Spleen (tissue), 11 donors: ENCODE measurements around the gene AGO3. TPM values are rescaled to one million over a fixed set of nuclear protein-coding genes. Genes with fewer than 3 reads are reported as not detected.

Experiments used
- DNase-seq: peaks from one replicate; pipeline ENCODE4 v3.0.0-alpha.2; 2020
- H3K27ac ChIP-seq, 8 donors: fragments of 200-600 bp; sonication (generic) in 7 of 8; 1 replicate in 4 of 8; 2 replicates in 4 of 8; pipeline versions ENCODE4 v1.5.0 to v1.8.0; 2016 to 2021; ENCODE audit warnings: inconsistent platforms in 4 of 8, mild to moderate bottlenecking in 4 of 8, moderate library complexity in 1 of 8
- H3K27me3 ChIP-seq, 7 donors: fragments of 200-600 bp; sonication (generic) in 6 of 7; replicated peaks in 1 of 7; 1 replicate in 4 of 7; 2 replicates in 3 of 7; pipeline versions ENCODE4 v1.5.0 to v1.8.0; 2016 to 2021; ENCODE audit warnings: inconsistent platforms in 3 of 7, mild to moderate bottlenecking in 1 of 7
- H3K36me3 ChIP-seq, 6 donors: fragments of 200-600 bp; sonication (generic) in 5 of 6; 1 replicate in 4 of 6; 2 replicates in 2 of 6; pipeline versions ENCODE4 v1.5.0 to v1.8.0; 2016 to 2021; ENCODE audit warnings: inconsistent platforms in 2 of 6
- H3K4me1 ChIP-seq, 6 donors: fragments of 200-600 bp; sonication (generic) in 5 of 6; 1 replicate in 3 of 6; 2 replicates in 3 of 6; pipeline versions ENCODE4 v1.5.0 to v1.8.0; 2016 to 2021; ENCODE audit warnings: inconsistent platforms in 3 of 6
- H3K4me3 ChIP-seq, 8 donors: fragments of 200-600 bp; sonication (generic) in 7 of 8; 1 replicate in 4 of 8; 2 replicates in 4 of 8; pipeline versions ENCODE4 v1.5.0 to v1.8.0; 2016 to 2021; ENCODE audit warnings: inconsistent platforms in 4 of 8, mild to moderate bottlenecking in 4 of 8, moderate library complexity in 2 of 8
- H3K9me3 ChIP-seq, 8 donors: fragments of 200-600 bp; sonication (generic) in 7 of 8; 1 replicate in 4 of 8; 2 replicates in 4 of 8; pipeline versions ENCODE4 v1.5.0 to v1.8.0; 2016 to 2021; ENCODE audit warnings: inconsistent platforms in 4 of 8
- POLR2A ChIP-seq, 3 donors: fragments of 450-650 bp; IDR thresholded peaks; one replicate each; pipeline ENCODE4 v1.5.1; 2017; ENCODE audit warnings: antibody characterized with exemption in 3 of 3, mild to moderate bottlenecking in 1 of 3
- POLR2AphosphoS5 ChIP-seq, 3 donors: sonication (generic); formaldehyde crosslinking; IDR thresholded peaks; one replicate each; pipeline ENCODE4 v1.5.1; 2017; ENCODE audit warnings: antibody characterized with exemption in 3 of 3
- WGBS, 5 donors: extraction: QIAGEN DNeasy Blood & Tissue Kit in 3 of 5; methylation state at CpG; one replicate each; pipeline versions ENCODE4 v1.1.5 to v1.1.7; 2013 to 2018; 5-methylcytosine and 5-hydroxymethylcytosine counted together
- intact Hi-C: fragments of 100-400 bp; cut with DNase I; formaldehyde crosslinking; loops from one replicate; pipeline ENCODE4 v1.15.0; 2023; ENCODE audit warnings: low total_unique reads
- polyA plus RNA-seq, 3 donors: library from polyadenylated mRNA; stranded (reverse); fragments of 200-250 nt; gene quantifications; one replicate each; pipeline ENCODE4 v1.2.1, GENCODE V29; 2013
- total RNA-seq, 7 donors: library from RNA; depleted of rRNA in 3 of 7; stranded (reverse); fragments of >200 nt in 3 of 7; fragmentation: NEBNext Ultra II Directional in 4 of 7; extraction: Animal tissue kit (Norgen Biotek cat#: 25700) in 4 of 7; gene quantifications; one replicate each; pipeline versions ENCODE4 v1.1.0 to v1.2.1, GENCODE V29; 2016 to 2021
- TF ChIP-seq, protein P1 (sequence below), 11 experiments: fragments of 200-600 bp in 7 of 11; fragments of 450-650 bp in 4 of 11; sonication (generic) in 4 of 11; IDR thresholded peaks in 8 of 11; conservative IDR thresholded peaks in 3 of 11; 1 replicate in 7 of 11; 2 replicates in 4 of 11; pipeline versions ENCODE4 v1.4.0 to v1.8.0; 2016 to 2021; ENCODE audit warnings: antibody characterized with exemption in 11 of 11, inconsistent platforms in 4 of 11, mild to moderate bottlenecking in 1 of 11
- donor health status: healthy with polysubstance abuse.
- donor health status: DM: no; HTN: no; CAD: no; lungs with moderate emphysema.
- donor health status: DM: no; HTN: no; CAD: no.
- donor health status: Bipolar disorder and iron deficiency.
- donor health status: healthy.
- donor health status: DM: no; HTN: no; CAD: no.
- donor health status: DM: yes; HTN: yes; CAD: no.

The AGO3 gene
- total and polyA plus RNA-seq, 10 donors = 1.5 to 41.1 (median 25.0) TPM

DNA sequence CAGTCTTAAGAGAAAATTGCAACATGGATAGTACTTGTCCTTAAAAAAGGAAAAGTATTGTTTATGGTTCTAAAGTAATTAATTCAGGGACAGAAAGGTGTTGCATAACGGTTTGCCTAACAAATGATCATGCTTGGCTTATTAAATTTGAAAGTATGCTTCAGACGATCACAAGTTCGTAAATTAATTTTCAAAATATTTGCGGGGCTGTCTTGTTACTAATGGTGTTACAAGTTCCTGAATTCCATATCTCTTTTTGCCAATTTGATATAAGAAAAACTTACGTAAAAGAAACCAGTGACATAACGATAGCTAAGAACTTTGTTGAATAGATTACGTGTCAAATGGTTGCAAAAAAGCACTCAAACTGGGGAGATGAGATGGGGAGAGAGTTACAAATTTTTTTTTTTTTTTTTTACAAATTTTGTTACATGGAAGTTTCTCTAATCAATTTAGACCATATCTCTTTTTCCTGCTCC is 1.3 kb downstream of the AGO3 start:
- Histone ChIP-seq H3K27me3 (no peaks in the 10 kb centered on the region), H3K4me1 (peaks cover 16 to 71% (median 52%) of the 10 kb centered on the region in 6 donors), H3K27ac (peak overlapping the region in 6 of 8 donors; percentile 95 to 99 (median 98)), H3K4me3 (peak overlapping the region; percentile 66 to 87 (median 82)), H3K9me3 (peaks cover 0 to 3% (median 0%) of the 10 kb centered on the region in 8 donors), H3K36me3 (no peaks in the 10 kb centered on the region)
- TF ChIP-seq, protein P1, sequence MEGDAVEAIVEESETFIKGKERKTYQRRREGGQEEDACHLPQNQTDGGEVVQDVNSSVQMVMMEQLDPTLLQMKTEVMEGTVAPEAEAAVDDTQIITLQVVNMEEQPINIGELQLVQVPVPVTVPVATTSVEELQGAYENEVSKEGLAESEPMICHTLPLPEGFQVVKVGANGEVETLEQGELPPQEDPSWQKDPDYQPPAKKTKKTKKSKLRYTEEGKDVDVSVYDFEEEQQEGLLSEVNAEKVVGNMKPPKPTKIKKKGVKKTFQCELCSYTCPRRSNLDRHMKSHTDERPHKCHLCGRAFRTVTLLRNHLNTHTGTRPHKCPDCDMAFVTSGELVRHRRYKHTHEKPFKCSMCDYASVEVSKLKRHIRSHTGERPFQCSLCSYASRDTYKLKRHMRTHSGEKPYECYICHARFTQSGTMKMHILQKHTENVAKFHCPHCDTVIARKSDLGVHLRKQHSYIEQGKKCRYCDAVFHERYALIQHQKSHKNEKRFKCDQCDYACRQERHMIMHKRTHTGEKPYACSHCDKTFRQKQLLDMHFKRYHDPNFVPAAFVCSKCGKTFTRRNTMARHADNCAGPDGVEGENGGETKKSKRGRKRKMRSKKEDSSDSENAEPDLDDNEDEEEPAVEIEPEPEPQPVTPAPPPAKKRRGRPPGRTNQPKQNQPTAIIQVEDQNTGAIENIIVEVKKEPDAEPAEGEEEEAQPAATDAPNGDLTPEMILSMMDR (IDR thresholded peaks at IDR 0.05 in 8 of 11, conservative IDR thresholded peaks at IDR 0.05 in 3 of 11) = no peak
- TF ChIP-seq POLR2A (IDR thresholded peaks at IDR 0.05) (no peak), POLR2AphosphoS5 (IDR thresholded peaks at IDR 0.05) (no peak)
- 36 to 61% (median 41%) methylated on average over 7 of the region's 7 CpGs for WGBS, 5 donors
- no peak for DNase-seq
- intact Hi-C loops = loop anchor here (10.0 kb wide), 1 partner anchor 47 kb away; the partner anchor contains the start of gene AGO1

GRCh38 chr1:35932941-35933340 is 2.0 kb downstream of the AGO3 start:
- no peak for DNase-seq
- Histone ChIP-seq H3K27me3 (no peaks in the 10 kb centered on the region), H3K4me1 (peaks cover 16 to 79% (median 53%) of the 10 kb centered on the region in 6 donors), H3K36me3 (no peaks in the 10 kb centered on the region), H3K4me3 (no peak overlapping the region), H3K9me3 (peaks cover 0 to 4% (median 0%) of the 10 kb centered on the region in 8 donors), H3K27ac (no peak overlapping the region)
- intact Hi-C loops = loop anchor here (10.0 kb wide), 1 partner anchor 48 kb away; the partner anchor contains the start of gene AGO1
- no peak for TF ChIP-seq POLR2AphosphoS5 (IDR thresholded peaks at IDR 0.05)

DNA sequence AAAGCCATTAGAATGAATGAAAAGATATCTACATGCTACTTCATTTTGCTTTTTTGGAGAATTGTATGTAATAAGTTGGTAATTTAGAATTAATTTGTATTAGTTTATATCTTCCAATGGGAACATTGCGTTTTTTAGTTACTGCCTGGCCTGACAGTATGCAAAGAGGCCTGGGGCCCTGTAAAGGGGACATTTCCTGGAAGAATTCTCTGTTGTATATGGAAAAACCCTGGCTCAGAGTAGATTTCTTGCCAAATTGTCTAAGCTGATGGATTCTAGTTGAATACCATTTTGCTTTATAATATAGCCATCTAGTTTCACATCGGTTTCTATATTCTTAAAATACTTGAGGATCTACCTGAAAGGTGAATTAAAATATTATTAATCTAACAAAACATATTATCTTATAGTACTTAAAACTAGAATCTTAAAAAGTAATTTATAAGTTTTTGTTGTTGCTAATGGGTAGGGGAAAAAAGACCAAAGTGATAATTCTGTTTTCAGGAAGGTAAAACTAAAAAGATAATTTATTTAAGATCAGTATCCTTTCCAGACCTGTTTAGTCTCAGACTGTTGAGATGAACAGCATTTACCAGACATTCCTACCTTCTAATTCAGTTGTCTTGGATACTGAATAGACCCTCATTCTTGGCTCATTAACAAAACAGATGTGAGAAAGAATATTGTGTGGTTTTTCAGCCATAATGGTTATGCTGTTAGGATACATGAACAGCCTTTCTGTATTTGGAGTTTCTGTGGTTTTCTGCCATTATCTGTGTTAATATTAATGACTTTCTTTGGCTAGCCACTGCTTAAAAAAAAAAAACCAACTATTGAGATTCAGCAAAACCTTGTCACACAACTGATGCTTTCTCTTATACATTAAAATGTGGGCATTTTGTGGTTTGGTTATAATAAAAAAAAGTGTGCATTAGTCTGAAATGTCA is 4.8 kb downstream of the AGO3 start:
- Histone ChIP-seq H3K4me3 (no peak overlapping the region), H3K27me3 (no peaks in the 10 kb centered on the region), H3K36me3 (peaks cover 0 to 3% (median 0%) of the 10 kb centered on the region in 6 donors), H3K27ac (no peak overlapping the region), H3K9me3 (peaks cover 0 to 4% (median 0%) of the 10 kb centered on the region in 8 donors), H3K4me1 (peaks cover 16 to 84% (median 49%) of the 10 kb centered on the region in 6 donors)
- WGBS, 5 donors = 54 to 73% (median 71%) methylated on average over 2 of the region's 2 CpGs
- intact Hi-C loops = loop anchor here (10.0 kb wide), 1 partner anchor 51 kb away; the partner anchor contains the start of gene AGO1
- DNase-seq = no peak
- TF ChIP-seq, protein P1 (IDR thresholded peaks at IDR 0.05 in 8 of 11, conservative IDR thresholded peaks at IDR 0.05 in 3 of 11) = no peak
- TF ChIP-seq POLR2A (IDR thresholded peaks at IDR 0.05) (no peak), POLR2AphosphoS5 (IDR thresholded peaks at IDR 0.05) (no peak)

- Histone ChIP-seq H3K27me3 (no peaks in the 10 kb centered on the region), H3K36me3 (peaks cover 0 to 5% (median 0%) of the 10 kb centered on the region in 6 donors), H3K4me3 (no peak overlapping the region), H3K9me3 (peaks cover 0 to 4% (median 0%) of the 10 kb centered on the region in 8 donors), H3K4me1 (peaks cover 15 to 89% (median 52%) of the 10 kb centered on the region in 6 donors), H3K27ac (peak overlapping the region in 2 of 8 donors; percentile 3 to 15)
- intact Hi-C loops = loop anchor here (10.0 kb wide), 1 partner anchor 52 kb away; the partner anchor contains the start of gene AGO1
- TF ChIP-seq POLR2AphosphoS5 (IDR thresholded peaks at IDR 0.05) (no peak), POLR2A (IDR thresholded peaks at IDR 0.05) (no peak)
- TF ChIP-seq, protein P1 (IDR thresholded peaks at IDR 0.05 in 8 of 11, conservative IDR thresholded peaks at IDR 0.05 in 3 of 11) = no peak
- 69 to 88% (median 82%) methylated on average over 3 of the region's 3 CpGs for WGBS, 5 donors
- no peak for DNase-seq
Observed at GRCh38 chr1:35936838-35937237, 5.9 kb downstream of the AGO3 start.
